Umbilical cord (tissue), 2 donors: ENCODE measurements around the gene MESD. TPM values are rescaled to one million over a fixed set of nuclear protein-coding genes. Genes with fewer than 3 reads are reported as not detected.

ENCODE experiments used
- DNase-seq: peaks from one replicate; pipeline ENCODE4 v3.0.0-alpha.2; 2015; ENCODE audit warnings: low spot score
- total RNA-seq: library from RNA; depleted of rRNA; stranded (reverse); fragments of >200 nt; gene quantifications from one replicate; pipeline ENCODE4 v1.2.3, GENCODE V29; 2014; ENCODE audit warnings: low replicate concordance; ENCODE audit not compliant: insufficient read depth

The MESD gene
- total RNA-seq, 1 donor from 2014 or later = 29.1 TPM

DNA sequence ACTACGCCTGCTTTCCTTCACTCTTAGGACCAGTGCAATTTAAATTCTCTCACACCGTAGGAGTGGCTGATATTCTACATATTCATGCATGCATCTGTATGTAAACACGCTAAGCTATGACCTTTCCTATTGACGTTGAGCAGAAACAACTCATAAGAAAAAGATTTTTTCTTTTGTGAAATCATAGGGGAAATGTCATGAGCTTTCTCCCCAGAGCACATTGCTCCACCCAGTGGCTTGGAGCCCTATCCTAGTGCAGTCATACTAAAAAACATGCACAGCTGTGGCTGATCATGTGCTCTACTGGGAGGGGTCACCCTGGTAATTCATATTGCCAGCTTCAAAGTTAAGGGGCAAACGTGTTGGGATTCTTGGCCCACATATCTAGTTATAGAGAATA is 1.8 kb upstream of the MESD start:
- DNase-seq = peak; percentile 56

DNA sequence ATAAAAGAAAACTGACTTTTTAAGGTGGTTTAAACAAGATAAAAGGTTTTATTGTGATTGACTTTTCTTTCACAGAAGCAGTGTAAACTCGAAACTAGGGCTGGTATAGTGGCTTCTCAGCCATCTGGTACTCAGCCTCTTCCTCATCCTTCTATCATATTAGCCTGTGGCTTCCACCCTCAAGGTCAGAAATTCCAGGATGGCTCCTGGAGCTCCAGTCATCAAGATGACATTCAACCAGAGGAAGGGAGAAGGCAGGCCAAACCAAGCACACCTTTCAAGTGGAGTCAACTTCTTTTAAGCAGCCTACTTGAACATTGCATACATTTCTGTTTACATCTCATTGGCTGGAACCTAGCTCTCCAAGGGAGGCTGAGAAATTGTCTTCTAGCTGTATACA is 1.3 kb upstream of the MESD start:
- no peak for DNase-seq

DNA sequence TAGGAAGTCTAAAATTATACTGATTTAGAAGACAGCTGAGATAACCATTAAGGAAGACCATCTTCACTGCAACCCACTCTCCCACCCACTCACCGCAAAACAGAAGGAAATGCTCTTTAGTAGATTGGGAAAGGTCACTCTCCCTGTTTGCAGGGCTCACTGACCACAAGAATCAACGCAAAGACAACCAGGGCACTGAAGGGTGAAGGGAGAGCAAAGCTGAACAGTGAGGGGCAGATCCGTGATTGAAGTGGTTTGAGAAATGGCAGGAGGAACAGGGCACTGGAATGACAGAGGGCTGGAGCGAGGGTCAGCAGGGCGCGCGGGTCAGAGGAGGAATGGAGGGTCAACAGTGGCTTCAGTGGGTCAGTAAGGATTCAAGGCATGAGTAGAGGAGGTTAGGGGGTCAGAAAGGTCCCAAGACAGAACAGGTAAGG is 520 bp downstream of the MESD start:
- DNase-seq = no peak

DNA sequence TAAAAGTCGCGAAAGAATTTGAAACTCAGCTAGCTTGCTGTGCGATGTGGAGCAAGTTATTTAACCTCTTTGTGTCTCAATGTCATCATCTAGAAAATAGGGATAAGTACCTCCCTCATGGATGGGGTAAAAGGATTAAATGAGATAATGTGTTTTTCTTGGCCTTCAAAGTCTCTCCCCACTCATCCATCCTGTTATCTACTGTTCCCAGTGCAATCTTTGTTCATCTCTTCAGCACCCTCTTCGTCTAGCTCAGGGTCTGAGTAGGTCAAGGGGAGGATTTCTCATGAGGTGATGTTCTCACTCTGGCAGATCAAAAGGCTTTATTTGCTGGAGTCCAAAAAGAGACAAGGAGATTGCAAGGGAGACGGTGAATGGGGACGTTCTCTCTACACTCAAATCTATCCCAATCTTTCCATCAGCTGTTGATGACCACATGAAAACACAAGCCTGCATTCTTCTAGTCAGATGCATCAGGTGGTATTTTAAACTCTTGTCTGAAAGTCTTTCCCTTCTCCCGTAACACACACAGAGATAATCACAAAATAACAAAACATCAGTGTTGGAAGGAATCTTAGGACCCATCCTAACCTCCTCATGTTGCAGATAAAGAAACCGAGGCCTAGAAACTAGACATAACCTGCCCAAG is 1.3 kb downstream of the MESD start:
- no peak for DNase-seq

DNA sequence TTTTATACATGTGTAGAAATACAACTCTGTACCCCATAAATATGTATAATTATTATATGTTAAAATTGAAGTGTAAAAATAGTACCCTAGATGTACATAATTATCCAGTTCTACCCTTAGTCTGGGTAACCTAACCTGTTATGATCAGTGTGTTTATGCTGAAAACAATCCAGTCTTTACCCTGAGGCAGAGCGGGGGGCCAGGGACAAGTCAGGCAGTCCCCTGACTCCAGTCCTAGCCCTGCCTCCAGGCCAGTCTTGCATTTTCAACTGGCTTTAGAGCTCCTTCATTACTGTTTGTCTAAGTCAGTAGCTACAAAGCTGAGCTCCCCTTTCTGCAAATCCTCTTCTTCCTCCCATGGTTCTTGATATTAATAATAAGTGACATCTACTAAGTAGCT is 3.1 kb downstream of the MESD start:
- DNase-seq = no peak

DNA sequence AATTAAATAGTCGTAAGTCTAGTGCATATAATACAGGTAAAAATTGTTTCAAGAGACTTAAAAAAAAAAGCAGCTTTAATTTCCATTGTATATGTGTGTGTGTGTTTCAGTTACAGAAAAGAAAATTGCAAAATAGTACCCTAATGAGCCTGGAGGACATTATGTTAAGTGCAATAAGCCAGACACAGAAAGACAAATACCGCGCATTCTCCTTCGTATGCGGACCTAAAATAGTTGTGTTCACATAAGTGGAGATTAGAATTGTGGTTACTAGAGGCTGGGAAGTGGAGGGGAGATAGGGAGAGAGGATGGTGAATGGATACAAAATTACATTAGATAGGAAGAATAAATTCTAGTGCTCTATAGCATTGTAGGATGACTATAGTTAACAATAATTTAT is 3.6 kb downstream of the MESD start:
- DNase-seq = no peak

DNA sequence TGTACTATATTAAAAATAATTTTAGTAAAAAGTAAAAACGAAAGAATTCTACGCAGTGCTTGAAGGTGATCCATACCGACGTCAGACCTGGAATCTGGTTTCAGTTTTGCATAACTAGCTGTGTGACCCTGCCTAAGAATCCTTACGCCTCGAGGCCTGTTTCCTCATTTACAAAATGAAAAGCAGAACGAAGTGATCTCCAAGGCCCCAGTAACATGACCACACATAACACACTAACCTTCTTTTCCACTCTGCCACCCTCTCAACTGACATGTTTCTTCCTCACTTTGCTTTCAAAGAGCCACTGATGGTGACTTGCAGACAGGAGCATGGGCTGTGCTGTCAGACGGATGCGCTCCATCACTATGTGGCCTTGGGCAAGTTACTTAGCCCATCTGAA is 4.8 kb downstream of the MESD start:
- peak; percentile 37 for DNase-seq

DNA sequence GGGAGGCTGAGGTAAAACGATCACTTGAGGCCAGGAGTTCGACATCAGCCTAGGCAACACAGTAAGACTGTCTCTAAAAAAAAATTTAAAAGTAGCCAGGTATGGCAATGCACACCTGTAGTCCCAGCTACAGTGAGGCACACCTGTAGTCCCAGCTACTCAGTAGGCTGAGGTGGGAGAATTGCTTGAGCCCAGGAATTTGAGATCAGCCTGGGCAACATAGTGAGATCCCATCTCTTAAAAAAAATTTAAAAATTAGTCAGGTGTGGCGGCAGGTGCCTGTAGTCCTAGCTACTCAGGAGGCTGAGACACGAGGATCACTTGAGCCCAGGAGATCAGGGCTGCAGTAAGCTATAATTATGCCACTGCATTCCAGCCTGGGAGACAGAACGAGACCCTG is 6.8 kb downstream of the MESD start:
- no peak for DNase-seq

DNA sequence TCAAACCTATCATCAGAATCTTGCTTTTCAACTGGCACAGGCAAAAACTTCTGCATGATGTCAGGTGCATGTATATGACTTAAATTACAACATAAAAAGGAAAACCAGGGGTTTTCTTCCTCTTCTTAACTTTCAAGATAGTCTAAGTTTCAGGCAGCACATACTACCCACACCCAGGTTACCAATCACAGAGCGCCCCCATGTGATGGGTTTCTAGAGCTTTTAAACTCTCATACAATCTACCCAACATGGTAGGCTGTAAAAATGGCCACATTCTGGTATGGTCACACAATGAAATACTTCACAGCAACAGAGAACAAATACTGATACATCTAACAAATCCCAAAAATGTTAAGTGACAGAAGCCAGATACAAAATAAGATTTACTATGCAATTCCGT is 7.4 kb downstream of the MESD start:
- DNase-seq = no peak

DNA sequence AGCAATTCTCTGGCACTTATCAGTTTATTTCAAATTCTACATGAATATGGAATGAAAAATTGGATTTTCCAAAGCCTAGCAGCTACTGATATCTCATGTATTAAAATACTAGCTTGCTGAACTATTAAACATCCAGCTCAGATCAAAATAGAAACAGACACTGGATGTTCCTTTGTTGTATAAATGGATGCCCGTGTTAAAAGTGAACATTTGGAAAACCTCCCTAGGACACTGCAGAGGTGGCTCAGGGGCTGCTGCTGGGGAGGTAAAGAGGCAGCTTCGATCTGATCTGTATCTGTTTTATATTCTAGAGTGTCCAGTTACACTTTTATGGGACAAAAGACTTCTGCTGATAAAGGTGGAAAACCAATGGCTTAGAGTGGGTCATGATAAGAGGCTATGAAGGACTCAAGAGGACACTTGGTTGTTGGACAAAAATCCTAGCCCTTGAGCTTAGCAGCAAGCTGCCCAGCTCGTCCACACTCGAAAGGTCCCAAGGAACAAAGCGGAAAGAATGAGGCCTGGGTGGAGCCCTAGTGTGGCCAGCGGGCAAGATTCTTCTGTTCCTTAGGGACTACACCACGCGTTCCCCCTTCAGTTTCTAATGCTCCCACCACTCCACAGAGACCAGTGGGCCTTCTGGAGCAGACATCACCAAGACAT is 9.9 kb downstream of the MESD start:
- no peak for DNase-seq

DNA sequence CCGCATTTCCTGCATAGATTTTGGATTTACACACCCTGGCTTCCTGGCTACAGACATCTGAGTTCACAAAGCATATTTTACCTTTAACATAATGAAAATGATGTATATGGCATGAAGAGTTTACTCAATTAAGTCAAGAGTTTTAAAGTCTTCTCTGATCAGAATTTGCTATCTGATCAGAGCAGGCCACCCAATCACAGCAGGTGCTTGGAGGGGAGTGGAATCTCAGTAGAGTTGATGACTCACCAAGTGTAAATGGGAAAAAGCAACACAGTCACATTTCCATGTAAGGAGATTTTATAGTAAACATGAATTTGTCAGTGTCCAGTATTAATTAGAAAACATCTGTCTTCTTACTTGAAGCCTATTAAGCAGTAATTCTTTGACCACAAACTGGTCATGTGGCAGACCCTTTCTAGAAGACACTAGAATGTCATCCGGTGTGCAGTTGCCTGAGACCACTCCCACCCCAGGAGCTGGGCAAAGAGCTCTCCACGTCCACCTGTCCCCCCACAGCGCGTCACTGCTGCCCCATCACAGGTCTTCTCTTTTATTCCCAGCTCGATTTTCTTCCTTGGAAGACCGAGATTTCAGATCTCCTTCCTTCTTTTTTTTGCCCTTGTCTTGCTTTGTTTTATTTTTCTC is 10.8 kb downstream of the MESD start:
- no peak for DNase-seq

DNA sequence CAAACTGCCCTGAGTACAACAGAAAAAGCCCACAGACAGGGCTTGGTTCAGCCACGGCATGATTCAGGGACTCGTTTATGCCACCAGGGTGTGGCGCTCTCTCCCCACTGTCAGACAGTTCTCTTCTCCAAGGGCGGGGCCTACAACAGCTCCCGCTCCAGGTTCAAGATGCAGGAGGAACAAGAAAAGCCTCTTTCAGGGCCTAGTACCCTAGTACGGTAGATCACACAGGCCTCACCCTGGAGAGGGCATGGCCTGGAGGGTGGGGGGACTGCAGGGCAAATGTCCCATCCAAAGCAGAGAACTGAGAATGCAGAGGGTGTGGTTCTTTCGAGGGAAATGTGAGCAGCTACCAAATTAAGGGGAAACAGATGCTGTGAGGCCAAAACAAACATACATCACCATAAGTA is 12.0 kb downstream of the MESD start:
- peak; percentile 44 for DNase-seq

DNA sequence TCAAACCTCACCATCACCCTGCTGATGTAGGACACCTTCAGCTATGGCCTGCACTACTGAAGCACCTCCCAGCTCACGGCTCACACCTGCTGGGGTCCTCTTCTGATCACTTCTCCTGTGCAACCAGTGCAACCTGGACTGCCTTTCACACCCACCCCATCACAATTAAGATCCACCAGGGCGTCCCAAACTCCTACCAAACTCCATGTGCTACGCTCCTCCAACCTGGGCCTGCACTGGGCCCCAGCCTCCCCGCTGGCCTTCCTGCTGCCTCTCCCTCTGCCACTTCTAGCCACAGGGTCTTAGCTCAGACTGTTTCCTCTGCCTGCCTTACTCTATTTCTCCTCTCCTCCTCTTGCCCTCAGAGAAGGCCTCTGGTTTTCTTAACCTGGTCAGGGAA is 12.8 kb downstream of the MESD start:
- no peak for DNase-seq

DNA sequence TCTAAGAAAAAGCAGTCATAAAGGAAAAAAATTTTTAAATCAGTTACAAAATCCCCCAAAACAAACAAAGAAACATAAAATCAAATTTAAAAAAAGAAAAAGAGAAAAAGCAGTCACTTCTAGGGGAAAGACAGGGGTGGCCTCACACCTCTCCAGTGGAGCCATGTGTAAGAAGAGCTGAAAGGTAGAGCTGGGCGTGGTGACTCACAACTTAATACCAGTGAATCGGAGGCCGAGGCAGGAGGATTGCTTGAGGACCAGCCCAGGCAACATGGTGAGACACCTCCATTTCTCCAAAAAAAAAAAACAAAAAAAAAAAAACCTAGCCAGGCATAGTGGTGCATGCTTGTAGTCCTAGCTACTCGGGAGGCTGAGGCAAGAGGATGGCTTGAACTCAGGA is 14.7 kb downstream of the MESD start:
- no peak for DNase-seq

DNA sequence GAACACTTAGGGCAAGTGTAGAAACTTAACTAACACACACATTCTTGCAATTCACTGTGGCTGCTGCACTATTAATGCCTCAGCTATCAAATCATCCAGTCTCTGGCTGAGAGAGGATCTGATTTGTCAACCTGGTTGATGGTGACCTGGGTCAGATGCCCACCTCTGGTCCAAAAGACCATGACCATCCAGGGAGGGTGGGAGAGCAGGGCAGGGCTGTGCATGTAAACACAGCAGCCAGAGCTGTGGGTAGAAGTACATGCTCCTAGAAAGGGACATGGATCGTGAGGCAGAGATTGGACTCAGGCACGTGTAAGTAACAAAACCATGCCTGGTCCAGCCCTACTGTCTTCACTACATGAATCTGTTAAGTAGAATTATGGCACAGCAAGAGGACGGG is 17.3 kb downstream of the MESD start:
- DNase-seq = no peak

DNA sequence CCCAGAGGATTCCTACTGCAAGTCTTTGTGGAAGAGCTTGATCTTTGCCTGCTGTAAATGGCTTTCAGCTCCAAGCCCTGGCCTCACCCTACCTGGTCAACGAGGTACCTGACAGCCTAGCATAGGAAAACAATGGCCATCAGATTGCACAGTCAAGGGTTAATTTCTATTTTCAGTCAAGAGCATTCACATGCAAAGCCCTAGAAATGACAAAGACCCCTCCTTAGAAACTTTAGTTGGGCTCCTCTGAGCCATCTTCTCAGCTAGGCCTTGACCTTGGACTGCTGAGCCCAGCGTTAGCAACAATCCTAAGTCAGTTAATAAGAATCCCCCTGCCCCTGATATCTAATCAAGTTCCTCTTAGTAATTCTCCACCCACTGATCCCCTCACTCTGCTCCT is 18.5 kb downstream of the MESD start:
- DNase-seq = no peak

DNA sequence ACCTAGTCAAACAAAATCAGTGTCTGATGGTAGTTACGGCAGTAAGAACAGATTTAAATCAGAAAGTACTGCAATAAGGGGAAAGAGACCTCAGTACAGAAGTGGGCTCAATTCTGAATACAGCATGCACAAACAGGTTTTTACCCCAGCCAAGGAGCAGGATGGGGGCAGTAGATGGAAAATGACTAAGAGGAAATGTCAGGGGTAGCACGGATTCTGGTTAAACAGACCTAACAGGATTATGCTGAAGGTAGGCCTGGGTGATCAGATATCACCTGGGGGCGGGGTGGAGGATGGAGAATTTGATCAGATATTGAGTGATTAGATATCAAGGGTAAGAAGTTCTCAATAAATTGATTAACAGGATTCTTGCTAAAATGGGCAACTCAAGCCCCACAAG is 19.0 kb downstream of the MESD start:
- DNase-seq = peak; percentile 14

DNA sequence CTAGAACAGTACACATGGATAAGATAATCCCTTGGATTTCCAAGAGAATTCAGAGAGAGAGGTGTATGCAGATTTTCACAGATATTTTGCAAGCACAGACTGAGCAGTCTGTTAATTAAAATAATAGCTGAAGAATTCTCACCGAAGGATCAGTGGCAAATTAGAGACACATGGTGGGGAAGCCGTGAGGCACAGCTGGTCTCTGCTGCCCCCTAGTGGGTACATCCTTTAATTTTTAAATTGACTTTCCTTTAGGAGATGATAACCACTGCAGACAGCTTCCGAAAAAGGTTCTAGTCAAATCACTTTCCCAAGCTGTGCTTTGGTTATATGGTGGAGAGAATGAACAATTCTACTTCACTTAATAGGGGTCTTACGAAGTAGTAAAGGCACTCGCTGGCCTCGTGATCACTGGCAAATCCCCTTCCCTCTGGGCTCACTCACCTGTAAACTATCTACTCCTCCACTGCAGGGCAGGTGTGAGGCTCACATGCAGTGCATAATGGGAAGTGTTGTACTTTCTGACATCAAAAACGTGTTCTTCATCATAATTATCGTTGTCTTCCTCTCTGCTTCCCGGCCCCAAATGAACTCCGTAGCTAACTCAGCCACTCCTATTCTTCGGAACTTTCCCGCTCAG is 19.5 kb downstream of the MESD start:
- DNase-seq = peak; percentile 66

DNA sequence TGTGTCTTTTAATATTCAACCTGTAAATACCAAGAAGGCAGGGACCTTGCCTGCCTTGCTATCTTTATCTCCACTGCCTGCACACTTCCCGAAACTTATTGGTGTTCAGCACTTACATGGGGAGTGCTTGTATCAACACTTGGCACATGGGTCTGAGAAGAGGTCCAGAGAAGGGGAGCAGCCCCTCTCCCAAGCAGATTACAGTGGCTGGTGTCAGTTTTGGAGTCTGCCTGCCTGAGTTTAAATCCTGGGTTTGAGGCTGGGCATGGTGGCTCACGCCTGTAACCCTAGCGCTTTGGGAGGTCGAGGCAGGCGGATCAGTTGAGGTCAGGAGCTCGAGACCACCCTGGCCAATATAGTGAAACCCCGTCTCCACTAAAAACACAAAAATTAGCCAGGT is 20.3 kb downstream of the MESD start:
- DNase-seq = no peak

DNA sequence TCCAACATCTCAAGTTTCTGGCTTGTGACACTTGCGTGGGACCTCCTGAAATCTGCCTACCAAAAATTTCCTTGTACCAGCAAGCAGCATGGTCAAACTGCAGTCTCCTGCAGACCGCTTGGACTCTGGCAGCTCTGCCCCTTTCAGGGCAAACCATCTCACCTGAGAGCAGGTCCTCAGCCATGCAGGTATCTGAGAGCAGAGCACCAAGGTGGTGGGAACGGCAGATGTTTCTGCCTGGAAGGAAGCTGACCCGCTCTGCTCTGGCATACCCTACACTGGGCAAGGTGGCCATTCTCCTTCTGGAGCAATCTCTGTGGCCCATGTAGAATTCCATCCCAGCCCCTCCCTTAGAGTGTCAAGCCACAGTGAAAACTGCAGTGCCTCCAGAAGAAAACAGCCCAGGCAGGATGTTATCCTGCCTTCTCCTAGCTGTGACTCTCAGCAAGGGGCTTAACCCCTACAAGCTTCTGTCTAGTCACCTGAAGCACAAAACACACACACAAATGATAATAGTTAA is 21.6 kb downstream of the MESD start:
- no peak for DNase-seq

DNA sequence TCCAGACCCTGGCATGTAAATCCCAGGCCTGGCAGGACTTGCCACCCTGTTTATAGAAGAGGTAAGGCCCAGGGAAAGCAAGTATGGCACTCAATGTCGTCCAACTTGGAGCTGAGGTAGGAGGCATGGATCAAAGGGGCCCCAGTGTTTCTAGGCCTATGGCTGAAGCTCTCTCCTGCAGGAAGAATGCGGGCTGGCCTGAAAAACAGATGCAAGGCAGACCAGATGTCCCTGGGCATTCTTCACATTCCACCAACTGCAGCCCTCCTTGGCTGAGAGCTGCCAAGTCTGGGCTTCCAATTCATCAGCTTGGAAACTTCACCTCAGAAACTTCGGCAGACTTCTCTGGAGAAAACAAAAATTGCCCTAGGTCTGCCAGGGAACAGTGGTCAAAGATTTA is 22.2 kb downstream of the MESD start:
- peak; percentile 85 for DNase-seq

DNA sequence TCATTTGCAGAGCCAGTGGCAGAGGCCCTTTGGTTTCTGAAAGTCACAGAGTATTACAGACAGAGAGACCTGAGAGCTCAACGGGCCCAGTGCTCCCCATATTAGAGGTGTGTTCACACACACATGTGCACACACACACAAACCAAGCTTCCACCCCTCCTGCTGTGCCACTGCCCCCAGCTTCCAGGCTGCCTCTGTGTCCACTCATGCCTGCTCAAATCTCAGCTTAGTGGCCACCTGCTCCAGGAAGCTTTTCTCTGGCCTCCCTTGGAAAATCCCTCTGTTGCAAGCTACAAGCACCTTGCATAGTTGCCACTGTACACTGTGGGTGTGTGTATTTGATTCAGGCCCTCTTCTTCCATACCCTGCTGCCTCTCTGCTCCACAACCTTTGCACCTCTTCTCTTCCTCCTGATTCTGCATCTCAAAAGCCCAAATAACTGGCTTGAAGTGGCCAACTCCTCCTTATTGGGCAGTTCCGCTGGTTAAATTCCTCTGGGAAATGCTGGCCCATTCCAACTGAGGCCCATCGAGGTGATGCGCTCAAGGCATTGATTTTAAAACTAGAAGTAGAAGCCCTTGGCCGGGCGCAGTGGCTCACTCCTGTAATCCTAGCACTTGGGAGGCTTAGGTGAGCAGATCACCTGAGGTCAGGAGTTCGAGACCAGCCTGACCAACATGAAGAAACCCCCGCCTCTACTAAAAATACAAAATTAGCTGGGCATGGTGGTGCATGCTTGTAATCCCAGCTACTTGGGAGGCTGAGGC is 23.0 kb downstream of the MESD start:
- no peak for DNase-seq
